Hindlimb muscle (tissue), 1 donor: ENCODE measurements around the gene CYB5R4. TPM values are rescaled to one million over a fixed set of nuclear protein-coding genes. Genes with fewer than 3 reads are reported as not detected.

Experiments used
- DNase-seq: peaks from one replicate; pipeline ENCODE4 v3.0.0-alpha.2; 2013
- polyA plus RNA-seq: library from polyadenylated mRNA; unstranded; fragments of 120-200 nt; gene quantifications from one replicate; pipeline ENCODE4 v1.2.1, GENCODE V29; 2013; ENCODE audit not compliant: insufficient read length

CYB5R4 gene, protein sequence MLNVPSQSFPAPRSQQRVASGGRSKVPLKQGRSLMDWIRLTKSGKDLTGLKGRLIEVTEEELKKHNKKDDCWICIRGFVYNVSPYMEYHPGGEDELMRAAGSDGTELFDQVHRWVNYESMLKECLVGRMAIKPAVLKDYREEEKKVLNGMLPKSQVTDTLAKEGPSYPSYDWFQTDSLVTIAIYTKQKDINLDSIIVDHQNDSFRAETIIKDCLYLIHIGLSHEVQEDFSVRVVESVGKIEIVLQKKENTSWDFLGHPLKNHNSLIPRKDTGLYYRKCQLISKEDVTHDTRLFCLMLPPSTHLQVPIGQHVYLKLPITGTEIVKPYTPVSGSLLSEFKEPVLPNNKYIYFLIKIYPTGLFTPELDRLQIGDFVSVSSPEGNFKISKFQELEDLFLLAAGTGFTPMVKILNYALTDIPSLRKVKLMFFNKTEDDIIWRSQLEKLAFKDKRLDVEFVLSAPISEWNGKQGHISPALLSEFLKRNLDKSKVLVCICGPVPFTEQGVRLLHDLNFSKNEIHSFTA
- polyA plus RNA-seq: 11.9 TPM

DNA sequence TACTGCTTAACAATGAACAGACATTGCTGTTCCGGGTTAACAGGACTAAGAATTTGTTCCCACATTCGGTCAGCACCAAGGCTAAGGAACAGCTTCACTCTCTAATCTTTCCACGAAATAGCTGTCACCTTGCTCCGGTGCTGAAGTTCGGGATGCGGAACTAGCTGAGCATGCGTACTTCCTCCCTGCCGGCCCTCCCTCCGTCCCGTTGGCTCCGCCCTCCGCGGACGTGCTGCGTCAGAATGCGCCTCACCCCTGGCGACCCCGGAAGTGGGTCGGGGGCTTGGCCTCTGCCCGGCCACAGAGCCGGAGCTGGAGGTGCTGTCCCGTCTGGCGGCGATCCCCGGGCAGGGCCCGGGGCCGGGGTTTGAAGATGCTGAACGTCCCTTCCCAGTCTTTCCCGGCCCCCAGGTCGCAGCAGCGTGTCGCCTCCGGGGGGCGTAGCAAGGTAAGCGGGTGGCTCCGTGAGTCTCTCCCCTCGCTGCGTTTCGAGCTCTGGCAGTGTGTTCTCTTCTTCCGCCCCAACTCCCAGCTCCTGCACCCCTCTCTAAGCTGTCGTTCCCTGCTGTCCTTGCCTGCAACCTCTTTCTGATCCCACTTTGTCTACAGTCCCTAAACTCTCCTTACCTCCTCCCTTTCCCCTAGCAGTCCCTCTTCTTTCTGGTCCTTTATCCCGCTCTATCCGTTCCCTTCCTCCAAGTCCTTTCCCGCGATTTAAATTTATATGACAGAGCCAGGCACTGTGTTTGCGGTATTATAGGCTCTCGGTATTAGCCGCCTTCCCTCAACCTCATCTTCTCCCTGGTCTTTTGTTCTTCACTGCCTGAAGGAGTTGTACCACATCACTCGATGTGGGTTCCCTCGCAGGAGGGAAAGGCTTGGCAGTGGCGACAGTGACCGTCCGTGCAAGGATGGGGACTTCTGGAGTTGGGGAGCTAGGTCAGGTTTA lies at the start of gene CYB5R4:
CYB5R4 (plus strand) TSS at position 280 of the 949 bp plus-strand sequence; CDS start at position 374, 94 bp downstream.
- DNase-seq: peak; percentile 96

DNA sequence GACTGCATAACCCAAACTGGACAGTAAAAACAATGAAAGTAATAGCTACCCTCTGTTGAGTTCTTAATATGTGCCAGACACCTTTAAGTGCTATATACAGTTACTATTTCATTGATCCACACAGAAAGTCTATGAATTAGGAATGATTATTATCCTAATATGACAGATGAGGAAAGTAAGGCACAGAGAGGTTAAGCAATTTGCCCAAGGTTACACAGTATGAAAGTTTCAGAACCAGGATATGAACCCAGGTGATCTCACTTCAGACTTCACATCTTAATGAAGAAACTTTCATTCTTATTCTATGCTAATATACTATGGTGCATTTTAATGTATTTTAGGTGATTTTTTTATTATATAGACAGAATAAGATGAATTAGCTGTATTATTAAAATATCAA lies 46.9 kb upstream of the CYB5R4 start:
- DNase-seq: no peak

DNA sequence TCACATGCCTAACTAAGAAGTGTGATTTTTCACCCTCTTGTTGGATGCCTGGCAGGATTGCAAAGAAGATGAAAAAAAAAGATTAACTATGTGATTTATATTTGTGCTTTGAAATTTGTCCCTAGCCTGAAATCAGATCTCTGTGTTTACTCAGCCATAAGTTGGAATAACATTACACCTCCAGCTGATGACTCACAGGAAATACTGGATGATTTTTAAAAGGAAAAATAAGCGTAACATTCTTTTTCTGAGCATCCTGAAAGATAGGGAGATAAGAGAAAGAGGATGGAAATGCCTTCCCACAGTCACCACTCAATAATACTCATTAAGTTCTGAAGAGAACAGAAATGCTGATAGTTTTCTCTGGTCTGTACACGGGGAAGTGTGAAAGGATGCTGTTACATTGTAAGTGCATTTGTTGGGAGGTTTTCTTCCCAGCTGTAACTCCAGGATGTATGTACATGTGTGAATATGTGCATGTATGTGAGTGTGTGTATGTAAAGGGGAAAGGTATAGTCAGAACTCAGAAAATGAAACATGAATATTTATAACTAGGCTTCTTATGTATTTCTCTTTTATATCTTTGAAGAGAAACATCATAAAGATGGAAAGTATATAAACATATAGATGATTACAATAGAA lies 43.7 kb upstream of the CYB5R4 start:
- DNase-seq: no peak

DNA sequence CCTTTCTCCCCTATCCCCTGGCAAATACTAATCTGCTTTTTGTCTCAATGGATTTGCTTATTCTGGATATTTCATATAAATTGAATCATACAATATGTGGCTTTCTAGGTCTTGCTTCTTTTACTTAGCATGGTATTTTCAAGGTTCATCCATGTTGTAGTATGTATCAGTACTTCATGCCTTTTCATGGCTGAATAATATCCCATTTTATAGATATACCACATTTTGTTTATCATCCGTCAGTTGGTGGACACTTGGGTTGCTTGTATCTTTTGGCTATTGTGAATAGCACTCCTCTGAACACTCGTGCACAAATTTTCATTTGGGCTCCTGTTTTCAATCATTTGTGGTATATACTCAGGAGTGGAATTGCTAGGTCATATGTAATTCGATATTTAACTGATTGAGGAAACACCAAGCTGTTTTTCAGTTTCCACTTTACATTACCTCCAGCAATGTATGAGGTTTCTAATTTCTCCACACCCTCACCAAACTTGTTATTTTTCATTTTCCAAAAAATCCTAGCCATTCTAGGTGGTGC lies 36.8 kb upstream of the CYB5R4 start:
- no peak for DNase-seq

DNA sequence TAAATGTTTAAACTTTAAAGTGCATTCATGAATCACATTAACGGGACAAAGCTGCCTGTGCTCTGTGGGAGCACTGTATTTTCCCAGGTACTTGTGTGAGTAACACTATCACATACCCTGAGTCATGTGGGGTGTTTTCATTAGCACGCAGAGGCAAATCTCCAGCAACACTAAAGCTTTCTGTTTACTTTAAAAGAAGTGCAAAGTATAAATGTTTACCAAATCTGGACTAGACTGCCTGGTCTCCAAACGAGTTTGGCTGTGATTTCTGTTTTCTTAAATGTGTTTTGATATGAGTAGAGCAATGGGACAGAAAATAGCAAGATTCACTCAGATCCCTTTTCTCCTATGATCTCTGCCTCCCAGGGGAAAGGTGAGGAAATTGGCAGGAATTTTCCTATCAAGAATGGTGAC lies 35.1 kb upstream of the CYB5R4 start:
- no peak for DNase-seq

DNA sequence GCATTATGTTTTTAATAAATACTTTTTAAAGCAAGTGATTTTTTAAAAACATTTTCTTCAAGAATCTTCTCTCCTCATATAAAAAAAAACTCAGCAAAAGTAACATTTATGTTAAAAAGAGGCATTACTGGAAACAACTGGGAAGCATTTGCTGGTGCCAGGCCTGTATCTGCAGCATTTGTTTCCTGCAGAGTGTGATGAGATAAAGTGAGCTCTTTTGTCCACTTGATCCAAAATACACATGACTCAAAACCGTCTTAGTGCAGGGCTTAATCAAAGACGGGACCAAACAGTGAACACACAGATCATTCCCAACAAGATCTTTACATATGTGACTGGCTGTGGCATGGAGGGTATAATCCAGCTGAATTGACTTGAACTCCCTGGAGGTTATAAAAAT lies 34.7 kb upstream of the CYB5R4 start:
- DNase-seq: no peak

DNA sequence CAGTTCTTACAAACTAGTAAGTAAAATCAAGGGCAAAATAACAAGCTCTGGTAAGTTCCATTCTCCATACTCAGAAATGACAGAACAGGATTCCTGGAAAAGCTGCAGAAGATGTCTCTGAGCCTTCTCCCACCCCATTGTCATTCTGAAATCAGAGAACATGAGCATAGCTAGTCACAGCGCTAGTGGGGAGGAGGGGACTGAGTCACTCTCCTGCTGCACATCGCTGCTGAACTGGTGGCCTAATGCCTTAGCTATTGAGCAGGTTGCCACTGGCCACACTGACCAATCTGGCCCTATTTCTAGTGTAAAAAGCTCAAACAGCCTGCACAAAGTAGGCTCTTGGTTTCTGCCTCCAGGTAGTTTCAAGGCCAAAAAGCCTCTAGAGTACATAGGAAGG lies 32.4 kb upstream of the CYB5R4 start:
- DNase-seq: no peak

DNA sequence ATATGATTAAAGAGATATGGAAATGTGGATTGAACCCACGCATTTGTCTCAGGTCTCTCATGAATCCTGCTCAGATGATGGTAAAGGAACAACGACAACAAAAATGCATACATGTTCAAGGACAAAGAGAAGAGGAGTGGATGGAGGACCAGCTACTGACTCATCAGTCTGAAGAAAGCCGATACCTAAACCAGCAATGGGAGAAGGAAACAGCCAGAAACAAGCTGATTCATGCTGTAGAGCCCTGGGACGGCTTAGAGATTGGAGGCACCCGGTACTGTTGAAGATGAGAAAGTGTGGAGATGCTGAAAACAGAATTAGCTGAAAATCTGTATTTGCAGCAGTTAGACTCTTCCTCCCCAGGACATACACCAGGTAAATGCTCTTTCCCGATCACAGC lies 20.8 kb upstream of the CYB5R4 start:
- DNase-seq: no peak

DNA sequence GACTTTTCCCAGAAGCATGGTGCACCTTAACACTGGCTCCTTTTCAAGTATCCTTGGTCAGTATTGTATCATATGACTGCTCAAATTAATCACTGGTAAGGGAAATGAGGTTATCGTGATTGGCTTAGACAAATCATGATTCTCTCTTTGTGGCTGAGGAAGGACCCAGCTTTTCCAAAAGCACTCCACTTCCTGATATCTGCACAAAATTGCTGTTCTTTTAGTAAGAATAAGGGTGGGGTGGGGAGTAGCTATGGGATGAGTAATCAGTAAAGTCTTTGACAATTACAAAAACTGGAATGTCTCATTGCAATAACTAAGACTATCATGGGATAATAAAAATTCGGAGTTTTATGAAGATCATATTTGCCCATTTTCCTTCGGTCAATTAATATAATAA lies 15.3 kb upstream of the CYB5R4 start:
- DNase-seq: no peak

DNA sequence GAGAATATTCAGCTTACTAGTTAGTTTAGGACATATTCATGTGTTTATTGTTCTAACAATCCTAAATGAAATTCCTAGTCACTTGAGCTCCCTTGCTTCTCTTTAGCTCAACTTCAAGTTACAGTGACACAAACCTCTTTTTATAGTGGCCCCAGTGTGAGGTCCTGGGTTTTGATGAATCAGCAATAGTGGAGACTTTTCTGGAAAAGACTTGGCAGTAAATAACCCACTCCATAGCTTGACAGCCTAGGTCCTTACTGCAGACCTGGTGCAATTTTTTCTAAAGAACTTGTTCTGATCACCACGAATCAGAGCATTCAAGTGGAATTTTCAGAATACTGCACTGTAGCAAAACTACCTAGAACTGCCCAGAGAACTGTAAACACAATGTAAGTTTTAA lies 13.2 kb upstream of the CYB5R4 start:
- DNase-seq: no peak

DNA sequence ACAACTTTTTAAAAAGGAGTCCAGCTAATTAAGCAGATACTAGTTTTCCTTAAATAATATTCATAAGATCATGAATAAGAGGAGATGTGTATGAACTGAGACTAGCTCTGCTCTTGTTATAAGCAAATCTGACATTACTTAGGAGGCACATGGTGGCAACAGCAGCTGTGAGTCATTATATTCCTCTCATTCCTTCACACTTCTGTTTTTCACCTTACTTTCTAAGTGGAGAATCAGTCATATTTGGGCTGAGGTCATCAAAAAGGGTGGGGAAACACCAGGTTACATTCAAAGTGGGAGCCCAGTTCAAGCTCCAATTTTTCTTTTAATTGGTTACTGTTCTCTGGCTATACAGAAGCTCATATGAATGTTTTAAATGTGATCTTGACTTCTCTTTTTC lies 12.3 kb upstream of the CYB5R4 start:
- DNase-seq: no peak

DNA sequence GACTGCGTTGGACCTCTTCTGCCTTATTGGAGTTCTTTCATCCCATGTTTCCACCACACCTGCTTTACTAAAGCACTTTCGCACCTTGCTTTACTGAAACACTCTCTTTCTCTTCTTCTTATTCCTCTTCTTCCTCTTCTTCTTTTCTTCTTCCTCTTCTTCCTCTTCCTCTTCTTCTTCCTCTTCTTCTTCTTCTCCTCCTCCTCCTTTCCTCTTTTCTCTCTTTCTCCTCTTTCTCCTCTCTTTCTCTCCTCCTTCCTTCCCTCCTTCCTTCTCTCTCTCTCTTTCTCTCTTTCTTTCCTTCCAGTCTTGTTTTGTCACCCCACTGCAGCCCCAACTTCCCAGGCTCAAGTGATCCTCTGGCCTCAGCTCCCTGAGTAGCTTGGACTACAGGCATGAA lies 10.4 kb upstream of the CYB5R4 start:
- no peak for DNase-seq

DNA sequence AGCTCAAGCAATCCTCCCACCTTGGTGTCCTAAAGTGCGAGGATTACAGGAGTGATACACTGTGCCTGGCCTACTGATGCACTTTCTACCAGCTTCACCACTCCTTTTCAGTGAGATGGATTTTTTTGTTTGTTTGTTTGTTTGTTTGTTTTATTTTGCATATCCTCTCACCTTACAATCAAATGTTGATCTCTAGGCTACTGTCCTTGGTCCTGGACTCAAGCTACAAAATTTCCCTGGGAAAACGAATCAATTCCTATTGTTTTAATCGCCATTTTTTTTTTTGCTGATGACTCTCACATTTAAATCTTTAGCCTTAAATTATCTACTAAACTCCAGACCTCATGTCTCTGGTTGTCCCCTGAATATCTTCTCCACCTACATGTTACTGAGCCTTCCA lies 9.9 kb upstream of the CYB5R4 start:
- DNase-seq: no peak

DNA sequence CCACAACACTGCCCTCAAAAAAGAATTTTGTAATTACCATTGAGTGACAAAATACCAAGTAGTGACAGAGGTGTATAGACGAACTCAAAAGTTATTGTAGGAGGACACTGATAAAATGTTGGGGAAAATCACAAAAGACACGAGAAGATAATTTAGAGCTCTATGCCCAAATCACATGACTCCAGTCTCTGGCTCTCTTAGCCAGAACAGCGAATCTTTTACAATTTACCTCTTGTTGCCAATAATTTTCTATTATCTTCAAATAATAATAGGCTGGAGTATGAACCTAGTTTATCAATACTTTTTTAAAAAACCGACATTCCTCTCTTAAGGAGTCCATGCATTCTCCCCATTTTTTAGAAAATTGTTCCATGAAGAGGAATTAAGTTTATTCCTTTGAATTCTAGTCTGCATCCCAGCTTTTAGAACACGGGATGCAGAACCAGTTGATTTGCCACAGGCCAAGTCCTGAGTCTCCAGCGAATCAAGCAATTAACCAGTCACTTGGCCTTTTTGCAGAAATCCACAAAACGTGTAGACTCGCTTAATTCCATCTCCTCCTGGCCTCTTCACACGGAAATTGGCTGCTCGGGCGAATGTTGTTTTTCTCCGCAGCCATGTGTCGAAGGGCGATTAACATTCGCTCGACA lies 6.8 kb upstream of the CYB5R4 start:
- DNase-seq: no peak

DNA sequence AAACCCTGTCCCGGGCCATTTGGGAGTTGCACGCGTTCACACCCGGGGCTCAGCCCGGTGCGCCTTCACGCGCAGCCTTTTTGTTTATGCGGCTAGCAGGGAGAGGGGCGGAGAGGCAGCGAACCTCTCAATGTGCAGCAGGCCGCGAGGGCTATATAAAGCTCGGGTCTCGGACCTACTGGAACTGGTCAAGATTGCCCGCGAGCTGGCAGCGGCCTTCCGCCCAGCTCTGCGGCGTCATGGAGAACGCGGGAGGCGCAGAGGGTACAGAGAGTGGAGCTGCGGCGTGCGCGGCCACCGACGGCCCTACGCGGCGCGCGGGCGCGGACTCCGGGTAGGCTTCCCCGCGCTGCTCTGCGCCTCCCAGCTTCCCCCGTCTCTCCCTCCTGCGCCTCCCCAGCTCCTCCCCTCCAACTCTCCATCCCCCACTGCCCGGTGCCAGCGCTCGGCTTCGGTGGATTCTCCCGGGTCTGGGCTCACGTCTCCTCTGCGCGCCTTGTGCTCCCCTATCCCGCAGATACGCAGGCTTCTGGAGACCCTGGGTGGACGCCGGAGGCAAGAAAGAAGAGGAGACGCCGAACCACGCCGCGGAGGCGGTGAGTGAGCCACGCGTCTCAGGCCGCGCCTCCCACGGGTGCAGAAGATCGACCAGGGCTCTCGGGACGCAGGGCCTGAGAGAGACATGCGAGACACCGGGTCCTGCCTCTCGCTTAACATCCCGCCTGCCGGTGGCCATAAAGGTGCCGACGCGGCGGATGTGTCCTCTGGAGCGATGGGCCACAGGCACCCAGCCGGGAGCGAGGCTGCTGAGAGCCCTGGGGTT lies 6.1 kb upstream of the CYB5R4 start, which contains the start of gene RIPPLY2:
RIPPLY2 (plus strand) TSS at position 183 of the 823 bp plus-strand sequence; CDS start at position 240, 57 bp downstream.
- DNase-seq: peak; percentile 5

DNA sequence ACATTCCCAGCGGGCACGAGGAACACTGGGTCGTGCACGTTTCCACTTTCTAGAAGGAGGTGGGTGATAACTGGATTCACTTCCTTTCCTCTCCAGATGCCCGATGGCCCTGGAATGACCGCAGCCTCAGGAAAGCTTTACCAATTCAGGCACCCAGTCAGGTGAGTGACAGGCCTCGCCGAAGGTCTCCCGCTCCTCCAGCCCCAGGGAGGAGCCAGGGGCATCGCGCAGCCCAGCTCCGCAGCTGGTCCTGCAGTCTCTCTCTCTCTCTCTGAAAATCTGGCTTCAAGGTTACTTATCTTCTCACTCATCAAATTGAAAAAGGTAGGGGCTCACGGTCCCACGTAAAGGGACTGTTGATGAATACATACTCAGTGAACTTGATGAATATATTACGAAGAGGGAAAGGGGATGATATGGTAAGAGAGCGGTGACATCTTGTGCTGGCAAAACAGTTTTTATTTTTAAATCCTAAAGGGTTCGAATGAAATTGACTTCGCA lies 5.4 kb upstream of the CYB5R4 start:
- DNase-seq: no peak

DNA sequence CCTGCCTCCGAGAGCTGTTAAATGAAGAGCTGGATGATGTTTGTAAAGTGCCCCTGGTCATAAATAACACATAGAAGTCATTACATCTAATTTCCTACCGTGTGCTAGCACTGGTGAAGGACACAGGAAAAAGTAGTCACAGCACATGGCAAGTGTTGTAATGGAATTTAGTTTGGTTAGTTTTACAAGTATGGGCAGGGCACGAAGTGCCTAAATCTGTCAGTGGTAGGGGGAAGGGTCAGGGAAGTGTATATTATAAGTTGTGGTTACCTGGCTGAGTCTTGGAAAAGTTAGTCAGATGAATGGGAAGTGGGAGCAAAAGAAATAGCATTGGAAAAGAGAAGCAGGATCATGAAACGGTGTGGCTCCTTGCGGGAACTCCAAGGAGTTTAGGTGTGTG lies 4.7 kb upstream of the CYB5R4 start:
- no peak for DNase-seq

DNA sequence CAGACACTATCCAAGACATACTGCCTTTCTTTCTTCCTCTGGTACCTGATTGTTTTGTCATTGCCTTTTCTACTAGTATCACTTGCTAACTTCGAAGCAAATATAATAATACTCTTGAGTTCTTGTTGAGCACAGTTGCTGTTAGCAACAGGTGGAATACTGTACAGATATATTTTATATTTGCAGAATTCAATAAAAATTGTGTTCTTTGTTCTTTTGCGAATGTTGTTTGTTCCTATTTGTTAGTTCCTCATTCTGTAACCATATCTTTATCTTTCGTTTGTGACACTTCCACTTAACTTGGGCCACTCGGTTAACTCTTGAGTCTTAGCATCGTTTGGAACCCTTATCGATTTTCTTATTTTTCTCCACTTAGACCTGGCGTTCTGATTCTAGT lies 868 bp downstream of the CYB5R4 start:
- no peak for DNase-seq

DNA sequence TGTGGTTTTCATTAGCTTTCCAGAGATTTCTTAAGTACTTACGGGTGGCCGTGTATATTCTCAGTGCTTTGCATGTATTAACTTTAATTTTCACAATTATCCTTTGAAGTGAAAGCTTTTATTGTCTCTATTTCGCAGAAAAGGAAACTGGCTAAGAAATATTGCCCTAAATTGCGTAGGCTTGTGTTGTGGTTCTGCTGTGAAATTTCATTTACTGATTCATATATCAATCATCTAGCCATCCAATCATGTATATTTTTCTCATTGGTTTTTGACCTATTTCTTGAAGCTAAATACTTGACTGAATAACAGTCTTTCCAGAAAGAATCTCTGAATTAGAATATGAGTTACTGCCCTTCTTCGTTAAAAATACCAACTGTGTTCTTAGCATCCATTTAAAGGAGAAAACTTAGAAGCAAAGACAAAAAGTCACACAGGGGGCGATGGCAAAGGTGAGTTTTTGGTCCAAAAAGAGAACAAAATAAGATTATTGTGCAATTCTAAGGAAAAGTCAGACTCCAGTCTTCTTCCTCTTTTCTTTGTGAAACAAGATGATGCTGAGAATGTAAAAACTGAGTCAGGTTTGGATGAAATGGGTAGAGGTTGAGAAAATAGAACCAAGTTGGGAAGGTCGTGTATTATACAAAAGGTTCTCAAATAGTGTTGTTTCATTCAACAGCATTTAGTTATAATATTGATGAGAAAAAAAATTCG lies 1.4 kb downstream of the CYB5R4 start:
- no peak for DNase-seq
